ENCODE data around the gene HAGH.

HAGH gene

DNA sequence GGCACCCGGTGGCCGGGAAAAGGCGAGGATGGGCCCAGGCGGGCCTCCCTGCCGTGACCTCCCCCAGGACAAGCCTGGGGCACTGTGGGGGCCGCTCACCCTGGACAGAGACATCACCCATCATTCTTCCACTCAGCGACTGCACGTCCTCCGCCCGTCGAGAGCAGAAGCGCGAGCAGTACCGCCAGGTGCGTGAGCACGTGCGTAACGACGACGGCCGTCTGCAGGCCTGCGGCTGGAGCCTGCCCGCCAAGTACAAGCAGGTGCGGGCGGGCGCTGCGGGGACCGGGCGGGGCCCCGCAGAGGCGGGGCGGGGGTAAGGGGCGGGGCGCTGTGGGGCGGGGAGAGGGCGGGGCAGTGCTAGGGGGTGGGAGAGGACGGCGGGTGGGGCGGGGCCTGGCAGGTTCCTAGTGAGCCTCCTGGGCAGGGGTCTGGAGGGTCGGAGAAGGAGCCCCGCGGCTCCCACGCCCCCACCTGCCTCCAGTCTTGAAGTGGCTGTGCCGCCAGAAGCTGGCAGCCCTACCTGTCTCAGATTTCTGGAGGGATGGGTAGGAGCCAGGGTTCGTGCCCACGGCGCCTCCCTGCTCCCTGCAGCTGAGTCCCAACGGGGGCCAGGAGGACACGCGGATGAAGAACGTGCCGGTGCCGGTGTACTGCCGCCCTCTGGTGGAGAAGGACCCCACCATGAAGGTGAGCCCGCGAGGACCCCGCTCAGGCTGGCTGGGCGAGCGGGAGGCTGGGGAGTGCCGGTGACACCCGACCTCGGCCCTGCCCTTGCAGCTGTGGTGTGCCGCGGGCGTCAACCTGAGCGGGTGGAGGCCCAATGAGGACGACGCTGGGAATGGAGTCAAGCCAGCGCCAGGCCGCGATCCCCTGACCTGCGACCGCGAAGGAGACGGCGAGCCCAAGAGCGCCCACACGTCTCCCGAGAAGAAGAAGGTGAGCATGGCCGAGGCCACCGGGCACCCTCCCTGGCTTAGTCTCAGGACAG, 62.8 kb downstream of the HAGH start:
- TF ChIP-seq ZNF274 (IDR thresholded peaks at IDR 0.05; ENCODE audit: low read depth, low read length) = no peak
- H3K4me3 ChIP-seq (ENCODE audit: low read length) = no peak overlapping the region

GRCh38 chr16:1762879-1763520, 63.6 kb downstream of the HAGH start:
- no peak for TF ChIP-seq ZNF274 (IDR thresholded peaks at IDR 0.05; ENCODE audit: low read depth, low read length)

GRCh38 chr16:1762196-1762878, 64.3 kb downstream of the HAGH start:
- H3K4me3 ChIP-seq (ENCODE audit: low read length) = no peak overlapping the region
- no peak for TF ChIP-seq ZNF274 (IDR thresholded peaks at IDR 0.05; ENCODE audit: low read depth, low read length)

More at GRCh38 chr16:1762879-1763520, 63.6 kb downstream of the HAGH start:
- no peak overlapping the region for H3K4me3 ChIP-seq (ENCODE audit: low read length)

DNA sequence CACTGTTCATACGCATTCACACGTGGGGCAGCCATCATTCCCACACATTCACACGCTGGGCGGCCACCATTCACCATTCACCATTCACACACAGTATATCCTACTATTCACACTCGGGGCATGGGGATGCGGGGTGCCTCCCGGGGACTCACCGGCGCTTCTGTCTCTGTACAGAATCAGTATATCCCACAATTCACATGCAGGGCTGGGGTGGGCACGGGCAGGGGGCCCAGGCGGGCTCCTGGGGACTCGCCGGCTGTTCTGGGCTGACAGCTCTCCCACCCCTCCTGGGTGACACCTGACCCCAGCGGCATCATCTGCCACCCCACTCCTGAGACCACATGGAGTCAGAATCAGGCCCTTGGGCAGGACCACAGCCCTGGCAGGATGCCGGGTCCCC, 64.9 kb downstream of the HAGH start:
- H3K4me3 ChIP-seq (ENCODE audit: low read length) = no peak overlapping the region
- TF ChIP-seq ZNF274 (IDR thresholded peaks at IDR 0.05; ENCODE audit: low read depth, low read length) = no peak

DNA sequence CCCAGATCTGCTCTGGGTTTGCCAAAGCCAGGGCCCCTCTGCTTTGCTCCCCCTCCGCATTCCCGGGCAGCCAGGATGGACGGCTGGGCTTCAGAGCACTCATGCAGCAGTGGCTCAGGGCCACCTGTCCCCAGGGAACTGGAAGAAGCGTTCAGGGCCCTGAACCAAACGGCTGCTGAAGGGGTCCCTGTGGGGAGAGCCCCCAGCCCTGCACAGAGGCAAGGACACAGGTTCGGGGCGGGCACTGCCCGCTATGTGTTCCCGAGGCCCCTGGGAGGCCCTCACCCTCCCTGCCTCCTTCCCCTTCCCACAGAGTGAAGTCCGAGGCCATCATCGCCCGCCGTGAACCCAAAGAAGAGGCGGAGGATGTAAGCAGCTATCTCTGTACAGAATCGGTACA, 65.7 kb downstream of the HAGH start:
- no peak overlapping the region for H3K4me3 ChIP-seq (ENCODE audit: low read length)
- no peak for TF ChIP-seq ZNF274 (IDR thresholded peaks at IDR 0.05; ENCODE audit: low read depth, low read length)

GRCh38 chr16:1759511-1759910, 67.1 kb downstream of the HAGH start:
- H3K4me3 ChIP-seq (ENCODE audit: low read length) = no peak overlapping the region
- TF ChIP-seq ZNF274 (IDR thresholded peaks at IDR 0.05; ENCODE audit: low read depth, low read length) = no peak

- H3K4me3 ChIP-seq (ENCODE audit: low read length) = no peak overlapping the region
Observed at GRCh38 chr16:1758923-1759322, 67.7 kb downstream of the HAGH start.

DNA sequence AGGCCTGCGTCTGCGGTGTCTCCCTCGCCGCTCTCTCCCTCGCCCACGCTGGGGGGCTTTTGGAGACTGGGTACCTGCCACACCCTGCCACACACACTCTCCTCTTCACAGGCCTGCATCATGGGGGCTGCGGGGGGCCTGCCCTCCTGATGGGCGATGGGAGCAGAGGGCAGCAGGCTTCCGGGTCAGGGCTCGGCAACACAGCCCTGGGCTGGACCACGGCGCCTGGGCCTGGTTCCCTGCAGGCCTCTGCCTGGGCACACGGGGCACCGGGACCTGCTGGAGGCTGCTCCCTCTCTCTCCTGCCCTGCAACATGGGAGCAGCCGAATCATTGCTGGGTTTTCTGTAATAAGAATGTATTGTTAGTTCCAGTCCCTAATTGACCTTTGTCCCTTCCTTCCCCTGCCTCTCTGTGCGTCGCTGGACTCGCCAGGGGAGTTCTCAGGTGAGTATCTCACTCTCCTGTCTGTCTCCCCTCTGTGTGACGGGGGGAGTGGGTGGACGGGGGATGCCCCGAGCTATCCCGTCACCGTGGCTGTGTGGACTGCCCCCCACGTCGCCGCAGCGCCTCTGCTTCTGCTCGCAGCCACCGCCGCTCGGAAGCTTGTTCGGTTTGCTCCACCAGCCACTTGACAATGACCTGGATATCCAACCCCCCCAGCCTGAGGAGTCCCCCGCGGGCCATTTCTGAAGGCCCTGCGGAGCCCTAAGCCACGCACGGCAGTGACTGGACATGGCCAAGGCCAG, 68.7 kb downstream of the HAGH start:
- no peak overlapping the region for H3K4me3 ChIP-seq (ENCODE audit: low read length)
- TF ChIP-seq ZNF274 (IDR thresholded peaks at IDR 0.05; ENCODE audit: low read depth, low read length) = no peak

More at GRCh38 chr16:1758923-1759322, 67.7 kb downstream of the HAGH start:
- TF ChIP-seq ZNF274 (IDR thresholded peaks at IDR 0.05; ENCODE audit: low read depth, low read length) = no peak

Data from GM08714 (cell line).